GM12865 (cell line): ENCODE data around the gene BLM.
"Not testable (repeated sequence)": the region's sequence is repeated elsewhere in the genome, so short reads cannot be mapped to it uniquely, and the experiment has no call there.

Experiments used
- DNase-seq: peaks from one replicate; pipeline ENCODE4 v3.0.0; 2010; ENCODE audit warnings: low read depth
- H3K4me3 ChIP-seq: 2 replicates; pipeline ENCODE4 v1.5.1; 2011; ENCODE audit warnings: mild to moderate bottlenecking, low read depth, low read length, control low read depth
- TF ChIP-seq, protein P1 (sequence below): IDR thresholded peaks from 2 replicates; pipeline ENCODE4 v1.5.1; 2011; ENCODE audit warnings: low read length, control low read depth, low read depth, inconsistent platforms; ENCODE audit not compliant: insufficient read depth; ENCODE audit errors: missing control alignments

BLM gene

DNA sequence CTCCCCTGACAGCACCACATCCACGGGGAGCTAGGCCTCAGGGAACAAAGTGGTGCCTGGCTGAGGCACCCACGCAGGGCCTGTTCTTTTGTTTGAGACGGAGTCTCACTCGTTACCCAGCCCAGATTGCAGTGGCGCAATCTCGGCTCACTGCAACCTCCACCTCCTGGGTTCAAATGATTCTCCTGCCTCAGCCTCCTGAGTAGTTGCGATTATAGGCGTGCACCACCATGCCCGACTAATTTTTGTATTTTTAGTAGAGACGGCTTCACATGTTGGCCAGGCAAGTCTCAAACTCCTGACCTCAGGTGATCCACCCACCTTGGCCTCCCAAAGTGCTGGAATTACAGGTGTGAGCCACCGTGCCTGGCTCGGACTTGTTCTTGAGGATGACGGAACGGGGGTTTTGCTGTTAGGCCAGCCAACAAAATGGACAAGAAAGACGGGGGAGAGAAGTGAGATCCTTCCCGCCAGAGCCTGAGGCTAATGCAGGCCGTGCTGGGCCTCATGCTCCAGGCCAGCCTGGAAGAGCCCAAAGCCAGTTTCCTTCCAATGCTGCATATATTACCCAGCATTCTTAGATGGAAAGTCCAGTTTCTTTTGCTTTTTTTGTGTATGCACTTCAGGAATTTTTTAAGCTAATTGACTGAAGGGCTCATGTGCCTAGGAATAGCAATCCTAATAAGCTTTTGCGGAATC is 123.2 kb downstream of the BLM start:
- H3K4me3 ChIP-seq = no peak overlapping the region
- DNase-seq = no peak

DNA sequence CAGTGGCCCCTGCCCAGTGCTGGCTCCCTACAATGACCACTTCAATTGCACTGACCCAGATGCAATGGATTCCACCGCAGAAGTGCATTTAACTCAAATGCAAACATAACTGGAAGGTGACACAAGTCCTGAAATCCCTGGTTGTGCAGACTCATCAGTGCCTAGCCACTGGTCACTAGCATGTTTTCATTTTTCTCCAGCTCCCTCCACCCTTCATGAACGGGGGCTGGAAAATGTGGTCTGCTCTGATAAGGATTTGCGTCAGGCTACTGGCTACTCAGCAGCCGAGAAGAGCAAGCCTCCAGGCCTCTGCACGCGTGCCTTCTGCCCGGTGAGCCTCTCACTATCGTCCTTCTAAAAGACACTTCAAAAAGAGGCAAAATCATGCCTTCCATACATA is 123.8 kb downstream of the BLM start:
- TF ChIP-seq, protein P1, sequence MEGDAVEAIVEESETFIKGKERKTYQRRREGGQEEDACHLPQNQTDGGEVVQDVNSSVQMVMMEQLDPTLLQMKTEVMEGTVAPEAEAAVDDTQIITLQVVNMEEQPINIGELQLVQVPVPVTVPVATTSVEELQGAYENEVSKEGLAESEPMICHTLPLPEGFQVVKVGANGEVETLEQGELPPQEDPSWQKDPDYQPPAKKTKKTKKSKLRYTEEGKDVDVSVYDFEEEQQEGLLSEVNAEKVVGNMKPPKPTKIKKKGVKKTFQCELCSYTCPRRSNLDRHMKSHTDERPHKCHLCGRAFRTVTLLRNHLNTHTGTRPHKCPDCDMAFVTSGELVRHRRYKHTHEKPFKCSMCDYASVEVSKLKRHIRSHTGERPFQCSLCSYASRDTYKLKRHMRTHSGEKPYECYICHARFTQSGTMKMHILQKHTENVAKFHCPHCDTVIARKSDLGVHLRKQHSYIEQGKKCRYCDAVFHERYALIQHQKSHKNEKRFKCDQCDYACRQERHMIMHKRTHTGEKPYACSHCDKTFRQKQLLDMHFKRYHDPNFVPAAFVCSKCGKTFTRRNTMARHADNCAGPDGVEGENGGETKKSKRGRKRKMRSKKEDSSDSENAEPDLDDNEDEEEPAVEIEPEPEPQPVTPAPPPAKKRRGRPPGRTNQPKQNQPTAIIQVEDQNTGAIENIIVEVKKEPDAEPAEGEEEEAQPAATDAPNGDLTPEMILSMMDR = no peak
- no peak for DNase-seq
- no peak overlapping the region for H3K4me3 ChIP-seq

More for the DNA sequence above, 123.2 kb downstream of the BLM start:
- TF ChIP-seq, protein P1 = no peak

DNA sequence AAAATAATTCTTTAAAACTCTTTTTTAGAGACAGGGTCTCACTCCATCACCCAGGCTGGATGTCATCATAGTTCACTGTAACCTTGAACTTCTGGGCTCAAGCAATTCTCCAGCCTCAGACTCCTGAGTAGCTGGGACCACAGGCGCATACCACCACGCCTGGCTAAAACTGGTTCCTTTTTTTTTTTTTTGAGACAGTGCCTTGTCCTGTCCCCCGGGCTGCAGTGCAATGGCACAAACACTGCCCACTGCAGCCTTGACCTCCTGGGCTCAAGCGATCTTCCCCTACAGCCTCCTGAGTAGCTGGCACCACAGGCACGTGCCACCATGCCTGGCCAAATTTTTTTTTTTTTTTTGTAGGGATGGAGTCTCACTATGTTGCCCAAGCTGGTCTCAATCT is 127.5 kb downstream of the BLM start:
- no peak for DNase-seq
- TF ChIP-seq, protein P1 = no peak
- no peak overlapping the region for H3K4me3 ChIP-seq

DNA sequence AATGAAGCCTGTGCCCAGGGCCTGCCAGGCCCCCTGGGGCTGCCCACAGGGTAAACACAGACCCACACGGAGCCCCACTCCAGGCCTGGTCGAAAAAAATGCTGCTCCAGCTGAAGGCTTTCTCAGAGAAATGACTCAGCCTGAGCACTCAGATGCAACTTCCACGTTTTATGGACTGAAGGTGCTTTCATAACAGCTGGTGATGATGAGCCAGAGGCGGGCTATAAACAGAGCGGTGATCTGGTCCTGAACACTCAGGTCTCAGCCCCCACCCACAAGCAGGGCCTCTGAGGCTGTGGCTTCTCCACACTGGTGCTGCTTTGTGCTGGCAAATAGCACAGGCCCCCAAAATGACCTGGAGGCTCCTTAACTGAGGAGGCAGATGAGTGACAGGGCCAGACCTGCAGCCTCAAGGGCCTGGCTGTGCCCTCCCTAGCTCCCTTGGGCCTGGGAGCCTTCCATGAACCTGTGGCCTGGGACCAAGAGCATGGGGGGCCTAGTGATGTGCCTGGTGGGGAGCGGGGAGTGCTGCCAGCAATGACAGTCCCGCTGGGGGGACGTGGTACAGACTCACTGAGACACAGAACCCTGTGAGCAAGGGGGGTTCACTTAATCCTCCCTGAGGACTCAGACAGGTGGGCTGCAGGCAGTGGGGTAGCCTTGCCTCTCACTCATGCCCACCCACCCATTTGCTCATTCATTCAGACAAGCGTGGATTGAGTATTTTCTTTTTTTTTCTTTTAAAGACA is 128.2 kb downstream of the BLM start:
- peak; percentile 70 for DNase-seq
- TF ChIP-seq, protein P1 = no peak

DNA sequence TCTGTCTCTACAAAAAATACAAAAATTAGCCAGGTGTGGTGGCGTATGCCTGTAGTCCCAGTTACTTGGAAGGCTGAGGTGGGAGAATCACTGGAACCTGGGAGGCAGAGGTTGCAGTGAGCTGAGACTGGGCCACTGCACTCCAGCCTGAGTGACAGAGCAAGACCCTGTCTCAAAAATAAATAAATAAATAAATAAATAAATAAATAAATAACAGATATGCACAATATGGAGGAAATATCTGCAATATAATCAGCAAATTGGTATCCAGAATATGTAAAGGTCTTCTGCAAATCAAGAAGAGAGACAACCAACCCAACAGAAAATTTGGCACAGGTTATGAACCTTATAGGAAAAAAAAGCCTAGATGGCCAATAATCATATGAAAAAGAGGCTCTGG is 132.3 kb downstream of the BLM start:
- not testable (repeated sequence) for DNase-seq, H3K4me3 ChIP-seq

More for the DNA sequence above, 128.2 kb downstream of the BLM start:
- H3K4me3 ChIP-seq = no peak overlapping the region

DNA sequence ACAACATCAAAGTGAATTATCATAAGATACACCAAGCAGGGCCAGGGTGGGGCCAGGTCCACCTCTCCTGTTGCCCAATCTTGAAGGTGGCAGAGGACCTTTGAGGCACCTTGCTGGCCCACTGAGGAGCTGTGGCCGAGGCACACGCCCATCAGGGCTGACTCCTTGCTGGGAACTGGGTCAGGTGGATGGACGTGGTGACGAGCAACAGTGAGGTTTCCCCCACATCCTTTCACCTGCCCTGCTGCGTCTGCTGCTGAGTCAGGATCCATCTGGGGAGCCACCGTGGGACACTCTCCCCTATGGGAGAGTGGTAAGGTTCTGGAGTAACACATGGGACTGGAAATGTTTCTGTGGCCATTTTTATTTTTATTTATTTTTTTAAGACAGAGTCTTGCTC is 134.0 kb downstream of the BLM start:
- DNase-seq = peak; percentile 38
- TF ChIP-seq, protein P1 = no peak
- no peak overlapping the region for H3K4me3 ChIP-seq

DNA sequence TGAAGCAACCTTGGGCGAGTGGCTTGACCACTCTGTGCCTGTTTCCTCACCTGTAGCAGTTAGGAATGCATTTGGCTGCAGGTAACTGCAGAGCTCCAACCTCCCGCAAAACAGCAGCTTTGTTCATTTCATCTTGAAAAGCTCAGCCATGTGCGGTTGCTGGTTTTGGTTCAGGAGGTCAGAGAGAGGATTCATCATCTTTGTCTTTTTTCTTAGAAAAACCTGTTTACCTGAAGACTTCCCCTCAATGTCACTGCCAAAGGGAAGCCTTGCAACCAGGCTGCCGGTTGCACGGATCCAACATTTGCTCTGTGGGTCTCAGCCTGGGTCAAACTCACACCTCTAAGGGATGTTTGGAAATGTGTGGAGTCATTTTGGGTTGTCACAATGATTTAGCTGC is 134.8 kb downstream of the BLM start:
- TF ChIP-seq, protein P1 = no peak
- no peak overlapping the region for H3K4me3 ChIP-seq
- no peak for DNase-seq
